Panc1 (cell line): ENCODE data around the gene TRIP10. TPM values are rescaled to one million over a fixed set of nuclear protein-coding genes. Genes with fewer than 3 reads are reported as not detected.

Source experiments
- ATAC-seq: fragments of 200-7000 bp; cut with Tn5 transposase; 2 replicates; pipeline ENCODE4 v1.9.1; 2020; ENCODE audit warnings: mild to moderate bottlenecking, moderate library complexity
- BruUV-seq: library from RNA; stranded (reverse); fragments of 400-500 nt; replicated peaks from 2 replicates; lab custom pipeline; 2021; lab: Mats Ljungman, UMichigan
- CTCF ChIA-PET: fragments of 300-600 bp; sonication (Branson Sonifier 250); formaldehyde crosslinking; loops from one replicate; lab custom pipeline; 2022; ENCODE audit warnings: antibody characterized with exemption; lab: Charles Lee
- POLR2A ChIA-PET: fragments of 300-600 bp; sonication (Branson Sonifier 250); formaldehyde crosslinking; loops from one replicate; lab custom pipeline; 2022; ENCODE audit warnings: antibody characterized with exemption; lab: Charles Lee
- DNase-seq: peaks from one replicate; pipeline ENCODE4 v3.0.0-alpha.2; 2010; ENCODE audit warnings: low read depth, low spot score
- H3K27ac ChIP-seq: 2 replicates; pipeline ENCODE4 v1.5.1; 2011; ENCODE audit warnings: mild to moderate bottlenecking, low read length, inconsistent platforms
- H3K27me3 ChIP-seq: fragments of 200-500 bp; sonication (Bioruptor generic); 2 replicates; pipeline ENCODE4 v1.6.0; 2014; ENCODE audit warnings: low read length, inconsistent platforms; ENCODE audit not compliant: control insufficient read depth, insufficient read depth
- H3K36me3 ChIP-seq: fragments of 200-500 bp; sonication (Bioruptor generic); 2 replicates; pipeline ENCODE4 v1.5.1; 2014; ENCODE audit warnings: inconsistent platforms, mild to moderate bottlenecking, low read length, moderate library complexity; ENCODE audit not compliant: control insufficient read depth, insufficient read depth
- H3K4me1 ChIP-seq: 2 replicates; pipeline ENCODE4 v1.5.1; 2011; ENCODE audit warnings: inconsistent platforms, mild to moderate bottlenecking, low read length, moderate library complexity; ENCODE audit not compliant: control insufficient read depth, insufficient read depth
- H3K4me3 ChIP-seq, 2 experiments: 2 replicates each; pipeline ENCODE4 v1.5.1; 2011 to 2012; ENCODE audit warnings: low read depth in 2 of 2, low read length in 2 of 2, mild to moderate bottlenecking in 2 of 2, inconsistent platforms in 1 of 2, moderate library complexity in 1 of 2
- H3K9me3 ChIP-seq: fragments of 200-500 bp; sonication (Bioruptor generic); 2 replicates; pipeline ENCODE4 v1.5.1; 2014; ENCODE audit warnings: low read depth, mild to moderate bottlenecking, inconsistent platforms, low read length, moderate library complexity; ENCODE audit not compliant: control insufficient read depth, insufficient read depth
- CTCF ChIP-seq: fragments of 450-650 bp; IDR thresholded peaks from 2 replicates; pipeline ENCODE4 v1.5.1; 2017; ENCODE audit warnings: mild to moderate bottlenecking
- POLR2AphosphoS5 ChIP-seq: IDR thresholded peaks from 2 replicates; pipeline ENCODE4 v1.6.1; 2012; ENCODE audit warnings: mild to moderate bottlenecking, low read depth, low read length, moderate library complexity
- REST ChIP-seq, 2 experiments: IDR thresholded peaks; 2 replicates each; pipeline ENCODE4 v1.6.1; 2011 to 2012; ENCODE audit warnings: low read depth in 2 of 2, control low read depth in 1 of 2, low read length in 1 of 2, mild to moderate bottlenecking in 1 of 2, moderate library complexity in 1 of 2; ENCODE audit not compliant: insufficient read depth in 1 of 2
- SIN3A ChIP-seq: IDR thresholded peaks from 2 replicates; pipeline ENCODE4 v1.6.1; 2012; ENCODE audit warnings: low read depth, mild to moderate bottlenecking, low read length, moderate library complexity, borderline replicate concordance; ENCODE audit not compliant: insufficient read depth
- TCF7L2 ChIP-seq: IDR thresholded peaks from 2 replicates; pipeline ENCODE4 v1.6.1; 2011; ENCODE audit warnings: mild to moderate bottlenecking, low read depth, low read length, inconsistent platforms
- in situ Hi-C: cut with HindIII; loops from 2 replicates; pipeline ENCODE4 v1.10.0; 2016; ENCODE audit warnings: low sequenced_read_pairs, low pct_unique_long_range_greater_than_20kb
- intact Hi-C: fragments of 100-400 bp; cut with micrococcal nuclease; formaldehyde crosslinking; loops from one replicate; pipeline ENCODE4 v1.10.0; 2022; ENCODE audit not compliant: unreplicated experiment
- total RNA-seq: library from RNA; stranded (reverse); gene quantifications from one replicate; pipeline ENCODE4 v1.2.1, GENCODE V29; 2021; ENCODE audit not compliant: unreplicated experiment

TRIP10 gene
- total RNA-seq, 1 experiment from 2014 or later = 115 TPM

GRCh38 chr19:6694147-6694815, 45.2 kb upstream of the TRIP10 start:
- in situ Hi-C loops (no loop called here), intact Hi-C loops (no loop called here)
- Histone ChIP-seq H3K27ac (no peak overlapping the region), H3K4me3 (no peak overlapping the region), H3K9me3 (no peaks in the 10 kb centered on the region), H3K27me3 (no peaks in the 10 kb centered on the region), H3K36me3 (no peaks in the 10 kb centered on the region), H3K4me1 (no peaks in the 10 kb centered on the region)
- no TSS peak for BruUV-seq
- ATAC-seq (no peak; the same call in 1 of the 2 replicates), DNase-seq (no peak)
- ChIA-PET CTCF (no interaction called here), POLR2A (no interaction called here)
- TF ChIP-seq CTCF = no peak
- no peak for TF ChIP-seq TCF7L2
- no peak for TF ChIP-seq POLR2AphosphoS5
- TF ChIP-seq SIN3A = no peak
- TF ChIP-seq REST (IDR thresholded peaks at IDR 0.05; ENCODE audit: insufficient read depth in 1 of 2, low read depth in 2 of 2, low read length in 1 of 2) = no peak

- no peaks in the 10 kb centered on the region for H3K4me1 ChIP-seq
- BruUV-seq = no TSS peak
- ATAC-seq (no peak), DNase-seq (no peak)
- TF ChIP-seq SIN3A (no peak), CTCF (no peak), REST (IDR thresholded peaks at IDR 0.05; ENCODE audit: insufficient read depth in 1 of 2, low read depth in 2 of 2, low read length in 1 of 2) (no peak), TCF7L2 (no peak), POLR2AphosphoS5 (no peak)
- CTCF ChIA-PET = no interaction called here
- H3K27me3 ChIP-seq = no peaks in the 10 kb centered on the region
- POLR2A ChIA-PET = no interaction called here
- intact Hi-C loops (no loop called here), in situ Hi-C loops (no loop called here)
- no peaks in the 10 kb centered on the region for H3K36me3 ChIP-seq
- no peak overlapping the region for H3K27ac ChIP-seq
- H3K4me3 ChIP-seq = no peak overlapping the region
- no peaks in the 10 kb centered on the region for H3K9me3 ChIP-seq
Measured at GRCh38 chr19:6696239-6696820, 43.1 kb upstream of the TRIP10 start.
